A673 (cell line): Measurements from ENCODE around the gene IFI44L. TPM values are rescaled to one million over a fixed set of nuclear protein-coding genes. Genes with fewer than 3 reads are reported as not detected.

Experiments used
- BruUV-seq: library from RNA; stranded (reverse); fragments of 400-500 nt; replicated peaks from 2 replicates; lab custom pipeline; 2021; lab: Mats Ljungman, UMichigan
- CTCF ChIA-PET: fragments of 300-600 bp; sonication (Branson Sonifier 250); formaldehyde crosslinking; loops from one replicate; lab custom pipeline; 2022; ENCODE audit warnings: antibody characterized with exemption; lab: Charles Lee
- POLR2A ChIA-PET: fragments of 300-600 bp; sonication (Branson Sonifier 250); formaldehyde crosslinking; loops from one replicate; lab custom pipeline; 2022; ENCODE audit warnings: antibody characterized with exemption; ENCODE audit not compliant: low non-redundant PET; lab: Charles Lee
- DNase-seq: peaks from one replicate; pipeline ENCODE4 v3.0.0-alpha.2; 2015; ENCODE audit warnings: low spot score
- H3K27ac ChIP-seq: fragments of 200-600 bp; sonication (generic); 2 replicates; pipeline ENCODE4 v1.5.1; 2016; ENCODE audit warnings: mixed run types, low read depth, mild to moderate bottlenecking, mixed read lengths, antibody characterized with exemption, low read length; ENCODE audit not compliant: poor library complexity, severe bottlenecking
- H3K27me3 ChIP-seq: fragments of 200-600 bp; sonication (generic); replicated peaks from 2 replicates; pipeline ENCODE4 v1.6.1; 2017; ENCODE audit warnings: mixed run types, low read depth, mild to moderate bottlenecking, mixed read lengths, antibody characterized with exemption, low read length; ENCODE audit not compliant: insufficient read depth, poor library complexity
- H3K36me3 ChIP-seq: fragments of 200-600 bp; sonication (generic); 2 replicates; pipeline ENCODE4 v1.6.1; 2016; ENCODE audit warnings: mixed run types, mild to moderate bottlenecking, mixed read lengths, antibody characterized with exemption, low read length; ENCODE audit not compliant: insufficient read depth, poor library complexity, severe bottlenecking
- H3K4me1 ChIP-seq: fragments of 200-600 bp; sonication (generic); 2 replicates; pipeline ENCODE4 v1.6.1; 2017; ENCODE audit warnings: mixed run types, mild to moderate bottlenecking, mixed read lengths, antibody characterized with exemption, low read length; ENCODE audit not compliant: insufficient read depth, poor library complexity, severe bottlenecking
- H3K4me3 ChIP-seq: fragments of 200-600 bp; sonication (generic); 2 replicates; pipeline ENCODE4 v1.5.1; 2016; ENCODE audit warnings: low read depth, mixed run types, mild to moderate bottlenecking, mixed read lengths, low read length; ENCODE audit not compliant: poor library complexity, severe bottlenecking
- H3K9me3 ChIP-seq: fragments of 200-600 bp; sonication (generic); 2 replicates; pipeline ENCODE4 v1.6.1; 2016; ENCODE audit warnings: mixed run types, low read depth, mild to moderate bottlenecking, mixed read lengths, antibody characterized with exemption, low read length; ENCODE audit not compliant: poor library complexity, severe bottlenecking
- EZH2 ChIP-seq: fragments of 200-600 bp; sonication (generic); IDR thresholded peaks from 2 replicates; pipeline ENCODE4 v1.6.1; 2017; ENCODE audit warnings: borderline replicate concordance, low read depth, mild to moderate bottlenecking, mixed read lengths, antibody characterized with exemption, low read length; ENCODE audit not compliant: poor library complexity, severe bottlenecking
- intact Hi-C: fragments of 100-400 bp; cut with micrococcal nuclease; formaldehyde crosslinking; loops from one replicate; pipeline ENCODE4 v1.10.0; 2022; ENCODE audit not compliant: unreplicated experiment
- total RNA-seq: library from RNA; stranded (reverse); gene quantifications from 2 replicates; pipeline ENCODE4 v1.2.3, GENCODE V29; 2021
- TF ChIP-seq, protein P1 (sequence below): fragments of 300-800, 200-600 bp; sonication (generic); conservative IDR thresholded peaks from 2 replicates; pipeline ENCODE4 v1.5.1; 2017; ENCODE audit warnings: low read depth, mild to moderate bottlenecking, antibody characterized with exemption, low read length, moderate library complexity, mixed read lengths

The IFI44L gene
- total RNA-seq, 1 experiment from 2014 or later = 7.5 TPM

- H3K4me3 ChIP-seq = no peak overlapping the region
- H3K36me3 ChIP-seq = no peaks in the 10 kb centered on the region
- no peaks in the 10 kb centered on the region for H3K9me3 ChIP-seq
- H3K27me3 ChIP-seq = no peaks in the 10 kb centered on the region
- POLR2A ChIA-PET = no interaction called here
- BruUV-seq = no TSS peak
- intact Hi-C loops = loop anchor here (10.0 kb wide), 1 partner anchor 270 kb away; no protein-coding TSS in a partner anchor
- no peak for TF ChIP-seq EZH2
- TF ChIP-seq, protein P1, sequence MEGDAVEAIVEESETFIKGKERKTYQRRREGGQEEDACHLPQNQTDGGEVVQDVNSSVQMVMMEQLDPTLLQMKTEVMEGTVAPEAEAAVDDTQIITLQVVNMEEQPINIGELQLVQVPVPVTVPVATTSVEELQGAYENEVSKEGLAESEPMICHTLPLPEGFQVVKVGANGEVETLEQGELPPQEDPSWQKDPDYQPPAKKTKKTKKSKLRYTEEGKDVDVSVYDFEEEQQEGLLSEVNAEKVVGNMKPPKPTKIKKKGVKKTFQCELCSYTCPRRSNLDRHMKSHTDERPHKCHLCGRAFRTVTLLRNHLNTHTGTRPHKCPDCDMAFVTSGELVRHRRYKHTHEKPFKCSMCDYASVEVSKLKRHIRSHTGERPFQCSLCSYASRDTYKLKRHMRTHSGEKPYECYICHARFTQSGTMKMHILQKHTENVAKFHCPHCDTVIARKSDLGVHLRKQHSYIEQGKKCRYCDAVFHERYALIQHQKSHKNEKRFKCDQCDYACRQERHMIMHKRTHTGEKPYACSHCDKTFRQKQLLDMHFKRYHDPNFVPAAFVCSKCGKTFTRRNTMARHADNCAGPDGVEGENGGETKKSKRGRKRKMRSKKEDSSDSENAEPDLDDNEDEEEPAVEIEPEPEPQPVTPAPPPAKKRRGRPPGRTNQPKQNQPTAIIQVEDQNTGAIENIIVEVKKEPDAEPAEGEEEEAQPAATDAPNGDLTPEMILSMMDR = no peak
- no peaks in the 10 kb centered on the region for H3K4me1 ChIP-seq
- H3K27ac ChIP-seq = no peak overlapping the region
- no peak for DNase-seq
- CTCF ChIA-PET = no interaction called here
These were observed 15.6 kb upstream of the IFI44L start for GRCh38 chr1:78604643-78605042.

GRCh38 chr1:78606274-78606673, 14.0 kb upstream of the IFI44L start:
- TF ChIP-seq, protein P1 = no peak
- no peak for TF ChIP-seq EZH2
- POLR2A ChIA-PET = no interaction called here

GRCh38 chr1:78607334-78607927, 12.8 kb upstream of the IFI44L start:
- Histone ChIP-seq H3K36me3 (no peaks in the 10 kb centered on the region), H3K9me3 (no peaks in the 10 kb centered on the region), H3K4me1 (no peaks in the 10 kb centered on the region), H3K27me3 (no peaks in the 10 kb centered on the region), H3K4me3 (no peak overlapping the region), H3K27ac (no peak overlapping the region)
- TF ChIP-seq, protein P1 = peak; percentile 74
- TF ChIP-seq EZH2 = no peak
- intact Hi-C loops = loop anchor here (1.0 to 10.0 kb wide), 3 partner anchors 273 to 477 kb away; no protein-coding TSS in a partner anchor
- ChIA-PET POLR2A (no interaction called here), CTCF (interaction anchor here (0.6 to 1.4 kb wide), 3 partner anchors 461 to 476 kb away, joined by 3 to 5 read pairs (median 4); no protein-coding TSS in a partner anchor)
- peak; percentile 54 for DNase-seq
- BruUV-seq = no TSS peak

More at GRCh38 chr1:78606274-78606673, 14.0 kb upstream of the IFI44L start:
- CTCF ChIA-PET = interaction anchor here (0.6 kb wide), 1 partner anchor 464 kb away, joined by 3 read pairs; no protein-coding TSS in a partner anchor
- BruUV-seq = no TSS peak
- DNase-seq = no peak
- intact Hi-C loops = loop anchor here (10.0 kb wide), 1 partner anchor 271 kb away; no protein-coding TSS in a partner anchor
- Histone ChIP-seq H3K4me3 (no peak overlapping the region), H3K9me3 (no peaks in the 10 kb centered on the region), H3K4me1 (no peaks in the 10 kb centered on the region), H3K27me3 (no peaks in the 10 kb centered on the region), H3K27ac (no peak overlapping the region), H3K36me3 (no peaks in the 10 kb centered on the region)
